HG02885 (cell line): ENCODE data around the gene DOCK1.
"Not testable (repeated sequence)": the region's sequence is repeated elsewhere in the genome, so short reads cannot be mapped to it uniquely, and the experiment has no call there.

Experiments
- ATAC-seq: cut with Tn5 transposase; IDR thresholded peaks from one replicate; pipeline ENCODE4 v1.9.1; 2021; ENCODE audit warnings: mild to moderate bottlenecking; ENCODE audit not compliant: unreplicated experiment, poor library complexity

The DOCK1 gene

GRCh38 chr10:126921974-126922525, 16.8 kb downstream of the DOCK1 start:
- no peak for ATAC-seq

DNA sequence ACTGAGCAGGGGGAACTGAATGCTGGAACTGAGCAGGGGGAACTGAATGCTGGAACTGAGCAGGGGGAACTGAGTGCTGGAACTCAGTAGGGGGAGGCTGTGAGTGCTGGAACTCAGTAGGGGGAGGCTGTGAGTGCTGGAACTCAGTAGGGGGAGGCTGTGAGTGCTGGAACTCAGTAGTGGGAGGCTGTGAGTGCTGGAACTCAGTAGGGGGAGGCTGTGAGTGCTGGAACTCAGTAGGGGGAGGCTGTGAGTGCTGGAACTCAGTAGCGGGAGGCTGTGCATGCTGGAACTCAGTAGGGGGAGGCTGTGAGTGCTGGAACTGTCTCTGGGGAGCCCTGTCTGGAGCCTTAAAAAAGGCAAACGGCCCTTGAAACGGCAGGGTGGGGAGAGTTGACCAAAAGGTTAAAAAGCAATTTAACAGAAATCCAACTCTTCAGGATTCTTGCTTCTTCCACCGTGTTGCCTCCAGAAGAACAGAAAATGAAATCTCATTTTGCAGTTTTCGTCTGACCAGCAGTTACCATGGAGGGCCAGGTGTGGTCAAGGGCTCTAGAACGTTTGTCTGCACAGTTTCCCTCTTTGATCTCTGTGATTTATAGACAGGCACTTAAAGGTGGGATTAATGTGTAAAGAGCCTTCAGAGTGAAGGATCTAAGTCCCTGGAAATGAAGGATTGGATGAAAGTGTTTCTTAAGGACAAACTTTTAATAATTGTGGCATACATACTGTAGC, 19.1 kb downstream of the DOCK1 start:
- no peak for ATAC-seq

- ATAC-seq, result no peak
Measured at GRCh38 chr10:126924915-126925300, 19.7 kb downstream of the DOCK1 start.

DNA sequence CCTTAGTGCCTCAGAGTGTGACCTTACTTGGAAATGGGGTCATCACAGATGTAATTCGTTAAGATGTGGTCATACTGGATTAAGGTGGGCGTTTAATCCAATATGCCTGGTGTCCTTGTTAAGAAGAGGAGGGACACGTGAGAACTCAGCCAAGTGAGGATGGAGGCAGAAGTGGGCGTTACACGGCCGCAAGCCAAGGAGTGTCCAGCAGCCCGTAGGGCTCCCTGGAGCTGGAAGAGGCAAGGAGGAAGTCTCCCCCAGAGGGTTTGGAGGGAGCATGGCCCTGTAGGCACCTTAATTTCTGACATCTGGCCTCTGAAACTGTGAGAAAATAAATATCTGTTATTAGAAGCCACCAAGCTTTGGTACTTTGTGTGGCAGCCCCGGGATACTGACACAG, 21.3 kb downstream of the DOCK1 start:
- no peak for ATAC-seq

- ATAC-seq, result no peak
Measured at GRCh38 chr10:126927799-126928198, 22.6 kb downstream of the DOCK1 start.

- ATAC-seq, result no peak
Measured at GRCh38 chr10:126928274-126928673, 23.0 kb downstream of the DOCK1 start.

- no peak for ATAC-seq
Measured at GRCh38 chr10:126929391-126929790, 24.2 kb downstream of the DOCK1 start.

GRCh38 chr10:126930131-126930882, 25.1 kb downstream of the DOCK1 start:
- ATAC-seq, result no peak

GRCh38 chr10:126930883-126931503, 25.8 kb downstream of the DOCK1 start:
- no peak for ATAC-seq

DNA sequence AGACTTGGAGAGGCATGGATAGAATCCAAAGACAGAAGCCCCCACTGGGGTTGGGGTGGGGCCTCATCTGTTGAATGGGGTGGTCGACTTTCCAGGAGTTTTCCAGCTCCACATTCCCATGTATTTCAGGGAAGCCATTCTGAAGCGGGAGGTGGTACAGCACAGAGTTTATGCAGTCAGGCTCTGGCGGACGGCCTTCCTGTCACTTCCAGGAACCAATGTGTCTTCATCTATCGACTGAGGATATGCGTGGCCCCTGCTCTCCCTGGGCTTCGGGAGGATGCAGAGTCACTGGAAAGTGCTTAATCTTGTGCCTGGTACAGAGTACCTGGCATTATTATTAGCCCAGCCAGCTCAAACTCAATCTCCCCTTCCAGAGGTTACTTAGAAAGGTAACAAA, 26.3 kb downstream of the DOCK1 start:
- ATAC-seq, result no peak

GRCh38 chr10:126932516-126932915, 27.3 kb downstream of the DOCK1 start:
- ATAC-seq, result no peak

- ATAC-seq, result no peak
Measured at GRCh38 chr10:126933116-126933515, 27.9 kb downstream of the DOCK1 start.

GRCh38 chr10:126935263-126935946, 30.2 kb downstream of the DOCK1 start:
- ATAC-seq, result no peak

DNA sequence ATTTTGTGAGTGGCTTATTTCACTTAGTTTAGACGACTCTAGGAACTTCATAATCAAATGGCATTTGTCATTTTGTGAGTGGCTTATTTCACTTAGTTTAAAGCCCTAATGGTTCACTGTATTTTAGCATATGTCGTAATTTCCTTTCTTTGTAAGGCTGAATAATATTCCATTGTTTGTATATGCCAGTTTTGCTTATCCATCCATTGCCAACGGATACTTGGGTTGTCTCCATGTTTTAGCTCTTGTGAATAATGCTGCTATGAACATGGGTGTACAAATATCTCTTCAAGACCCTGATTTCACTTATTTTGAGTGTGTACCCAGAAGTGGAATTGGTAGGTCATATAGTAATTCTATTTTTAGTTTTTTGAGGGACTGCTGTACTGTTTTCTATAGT, 31.8 kb downstream of the DOCK1 start:
- ATAC-seq, result no peak

GRCh38 chr10:126938121-126938520, 32.9 kb downstream of the DOCK1 start:
- not testable (repeated sequence) for ATAC-seq

DNA sequence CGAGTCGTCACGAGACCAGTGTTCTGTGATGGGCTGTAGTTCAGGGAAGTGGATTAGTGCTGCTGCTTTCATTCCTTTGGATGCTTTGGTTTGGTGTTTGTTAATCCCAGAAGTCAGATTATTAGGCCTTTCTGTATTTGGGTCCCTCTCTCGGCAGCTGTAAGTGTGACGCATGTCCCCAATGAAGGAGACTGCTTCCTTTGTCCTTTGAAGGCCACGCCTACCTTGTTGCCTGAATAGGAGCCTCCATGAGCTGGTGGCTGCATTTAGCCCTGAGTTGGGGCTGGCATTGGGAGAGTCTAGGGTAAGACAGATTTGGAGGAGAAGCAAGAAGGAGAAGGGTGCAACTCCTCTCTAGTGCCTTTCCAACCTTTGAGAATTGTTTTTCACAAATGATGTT, 34.5 kb downstream of the DOCK1 start:
- no peak for ATAC-seq

GRCh38 chr10:126940670-126941310, 35.6 kb downstream of the DOCK1 start:
- ATAC-seq, result no peak

DNA sequence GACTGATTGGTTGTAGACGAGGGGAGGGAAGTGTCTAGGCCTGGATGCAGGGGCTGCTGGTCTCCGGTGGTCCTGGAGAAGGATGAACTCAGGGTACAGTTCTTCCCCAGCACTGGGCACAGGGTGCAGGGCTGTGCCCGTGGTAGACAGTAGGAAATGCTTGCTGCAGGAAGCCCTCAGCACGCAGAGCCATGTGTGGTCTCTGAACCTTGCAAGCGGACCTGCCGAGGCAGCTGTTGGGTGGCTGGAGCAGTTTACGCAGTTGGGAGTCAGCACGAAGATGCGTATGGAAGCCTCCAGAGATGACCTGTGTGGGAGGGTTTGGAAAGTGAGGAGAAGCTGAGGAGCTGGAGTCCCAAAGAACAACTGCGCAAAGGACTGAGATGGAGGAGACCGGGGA, 39.0 kb downstream of the DOCK1 start:
- ATAC-seq, result no peak

DNA sequence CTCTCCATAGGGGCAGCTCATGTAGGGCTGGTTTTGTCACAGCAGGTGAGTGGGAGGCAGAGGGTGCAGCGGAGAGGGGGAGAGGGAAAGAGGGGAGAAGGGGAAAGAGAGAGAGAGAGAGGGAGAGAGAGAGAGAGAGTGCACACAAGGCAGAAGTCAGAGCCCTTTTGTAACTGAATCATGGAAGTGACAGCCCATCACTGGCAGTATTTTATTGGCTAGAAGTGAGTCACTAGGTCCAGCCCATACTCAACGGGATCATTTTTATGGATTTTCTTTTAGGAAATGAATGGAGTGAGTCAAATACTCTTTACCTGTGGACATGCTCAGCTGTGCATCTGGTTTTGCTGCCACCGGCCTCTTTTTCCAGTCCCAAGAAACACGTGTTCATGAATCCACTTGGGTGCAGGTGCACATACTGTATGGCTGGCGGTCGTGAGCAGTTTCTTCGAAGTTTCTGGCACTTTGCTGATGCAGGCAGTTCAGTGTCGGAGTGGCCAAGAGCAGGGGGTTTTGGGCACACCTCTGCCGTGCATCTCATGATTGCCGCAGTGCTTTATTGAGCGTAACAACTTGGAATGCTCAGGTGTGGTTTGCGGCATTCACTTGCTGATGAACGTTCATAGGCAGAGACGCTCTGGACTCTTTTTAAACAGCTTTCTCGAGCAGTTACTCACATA, 40.3 kb downstream of the DOCK1 start:
- ATAC-seq, result no peak

DNA sequence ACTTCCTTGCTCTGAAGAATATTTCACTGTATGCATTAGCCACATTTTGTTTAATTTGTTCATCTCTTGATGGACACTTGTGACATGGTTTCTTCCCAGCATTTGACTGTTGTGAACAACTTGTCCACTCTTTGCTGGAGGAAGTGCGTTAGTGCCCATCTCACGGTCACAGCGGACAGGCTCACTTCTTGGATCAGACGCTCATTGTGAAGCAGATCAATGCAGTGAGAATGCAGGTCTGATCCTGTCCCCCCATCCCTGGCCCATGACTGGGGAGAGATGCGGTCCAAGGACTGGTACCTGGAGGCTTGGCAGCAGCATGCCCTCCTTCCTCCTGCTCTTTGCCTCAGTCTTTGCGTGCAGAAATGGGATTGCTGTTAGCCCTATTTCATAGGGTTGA, 41.5 kb downstream of the DOCK1 start:
- ATAC-seq, result no peak
